GM13976 (cell line): ENCODE data around the gene KIRREL3.

Source experiments
- DNase-seq: peaks from one replicate; pipeline ENCODE4 v3.0.0; 2012; ENCODE audit warnings: low spot score
- CTCF ChIP-seq: IDR thresholded peaks from 2 replicates; pipeline ENCODE4 v1.5.1; 2012; ENCODE audit warnings: borderline replicate concordance, mild to moderate bottlenecking; ENCODE audit not compliant: insufficient read depth; ENCODE audit errors: extremely low read depth, missing control alignments, control extremely low read depth
- in situ Hi-C: fragments of 300-500 bp; cut with MboI; formaldehyde crosslinking; loops from one replicate; pipeline ENCODE4 v1.12.0; 2022; ENCODE audit warnings: low sequenced_read_pairs, mixed read lengths, inconsistent platforms; ENCODE audit not compliant: unreplicated experiment

The KIRREL3 gene

GRCh38 chr11:126619516-126619915, 381.1 kb downstream of the KIRREL3 start:
- TF ChIP-seq CTCF, result no peak
- no peak for DNase-seq
- in situ Hi-C loops, result no loop called here

- DNase-seq, result no peak
- in situ Hi-C loops, result no loop called here
- no peak for TF ChIP-seq CTCF
Observed at GRCh38 chr11:126615845-126616244, 384.7 kb downstream of the KIRREL3 start.

GRCh38 chr11:126613272-126613671, 387.3 kb downstream of the KIRREL3 start:
- TF ChIP-seq CTCF, result no peak
- in situ Hi-C loops, result no loop called here
- no peak for DNase-seq

GRCh38 chr11:126612671-126613070, 387.9 kb downstream of the KIRREL3 start:
- no peak for TF ChIP-seq CTCF
- DNase-seq, result no peak
- in situ Hi-C loops, result no loop called here

GRCh38 chr11:126611438-126611837, 389.1 kb downstream of the KIRREL3 start:
- TF ChIP-seq CTCF, result no peak
- in situ Hi-C loops, result no loop called here
- no peak for DNase-seq

GRCh38 chr11:126608658-126609057, 391.9 kb downstream of the KIRREL3 start:
- no peak for DNase-seq
- no peak for TF ChIP-seq CTCF
- in situ Hi-C loops, result no loop called here
